Tibial nerve (tissue), 4 donors: ENCODE data around the gene NEDD4. TPM values are rescaled to one million over a fixed set of nuclear protein-coding genes. Genes with fewer than 3 reads are reported as not detected.
"Not testable (repeated sequence)": the region's sequence is repeated elsewhere in the genome, so short reads cannot be mapped to it uniquely, and the experiment has no call there.

ENCODE experiments used
- DNase-seq, 2 donors: peaks; one replicate each; pipeline ENCODE4 v3.0.0-alpha.2; 2019; ENCODE audit warnings: low spot score in 2 of 2
- H3K27ac ChIP-seq, 4 donors: fragments of 200-600 bp; sonication (generic) in 3 of 4; one replicate each; pipeline ENCODE4 v1.5.1; 2017 to 2019; ENCODE audit warnings: mild to moderate bottlenecking in 1 of 4
- H3K27me3 ChIP-seq, 2 donors: fragments of 200-600 bp; sonication (generic) in 1 of 2; one replicate each; pipeline versions ENCODE4 v1.5.1 to v1.6.0; 2017 to 2019
- H3K36me3 ChIP-seq, 3 donors: fragments of 200-600 bp; sonication (generic); one replicate each; pipeline ENCODE4 v1.5.1; 2018 to 2019
- H3K4me1 ChIP-seq, 4 donors: fragments of 200-600 bp; sonication (generic) in 3 of 4; one replicate each; pipeline ENCODE4 v1.5.1; 2017 to 2019
- H3K4me3 ChIP-seq, 4 donors: fragments of 200-600 bp; sonication (generic) in 3 of 4; one replicate each; pipeline ENCODE4 v1.5.1; 2017 to 2019; ENCODE audit warnings: mild to moderate bottlenecking in 1 of 4, moderate library complexity in 1 of 4
- H3K9me3 ChIP-seq, 4 donors: fragments of 200-600 bp; sonication (generic) in 3 of 4; one replicate each; pipeline ENCODE4 v1.5.1; 2017 to 2019
- CTCF ChIP-seq, 5 experiments: fragments of 200-600 bp in 3 of 5; fragments of 450-650 bp in 2 of 5; sonication (generic) in 3 of 5; IDR thresholded peaks; one replicate each; pipeline ENCODE4 v1.5.1; 2016 to 2019; ENCODE audit warnings: antibody characterized with exemption in 5 of 5, mild to moderate bottlenecking in 3 of 5, moderate library complexity in 2 of 5
- EP300 ChIP-seq, 2 donors: sonication (generic); formaldehyde crosslinking; IDR thresholded peaks; one replicate each; pipeline ENCODE4 v1.6.1; 2017; ENCODE audit warnings: antibody characterized with exemption in 2 of 2, mild to moderate bottlenecking in 1 of 2
- POLR2A ChIP-seq, 2 donors: fragments of 450-650 bp; IDR thresholded peaks; one replicate each; pipeline ENCODE4 v1.6.1; 2017; ENCODE audit warnings: antibody characterized with exemption in 2 of 2, mild to moderate bottlenecking in 2 of 2, moderate library complexity in 2 of 2
- WGBS, 2 donors: methylation state at CpG; one replicate each; pipeline ENCODE4 v1.1.5; 2018; 5-methylcytosine and 5-hydroxymethylcytosine counted together
- total RNA-seq, 4 donors: library from RNA; depleted of rRNA; stranded (reverse); fragments of >200 nt; gene quantifications; one replicate each; pipeline ENCODE4 v1.1.0, GENCODE V29; 2016

Gene NEDD4
- total RNA-seq, 4 donors from 2014 or later, result 8.4 to 12.9 (median 12.2) TPM

- peak; percentile 16 to 67 for DNase-seq
- no peak overlapping the region for H3K4me3 ChIP-seq
- H3K4me1 ChIP-seq, result no peaks in the 10 kb centered on the region
- no peaks in the 10 kb centered on the region for H3K36me3 ChIP-seq
- no peaks in the 10 kb centered on the region for H3K27me3 ChIP-seq
- no peaks in the 10 kb centered on the region for H3K9me3 ChIP-seq
- TF ChIP-seq CTCF (IDR thresholded peaks at IDR 0.05) (peak in 4 of 5 experiments; percentile 20 to 38 (median 26)), POLR2A (IDR thresholded peaks at IDR 0.05) (no peak)
- no peak overlapping the region for H3K27ac ChIP-seq
- 85 to 86% methylated on average over 8 of the region's 8 CpGs for WGBS, 2 donors
Measured at GRCh38 chr15:55789066-55789660, 204.2 kb downstream of the NEDD4 start.

DNA sequence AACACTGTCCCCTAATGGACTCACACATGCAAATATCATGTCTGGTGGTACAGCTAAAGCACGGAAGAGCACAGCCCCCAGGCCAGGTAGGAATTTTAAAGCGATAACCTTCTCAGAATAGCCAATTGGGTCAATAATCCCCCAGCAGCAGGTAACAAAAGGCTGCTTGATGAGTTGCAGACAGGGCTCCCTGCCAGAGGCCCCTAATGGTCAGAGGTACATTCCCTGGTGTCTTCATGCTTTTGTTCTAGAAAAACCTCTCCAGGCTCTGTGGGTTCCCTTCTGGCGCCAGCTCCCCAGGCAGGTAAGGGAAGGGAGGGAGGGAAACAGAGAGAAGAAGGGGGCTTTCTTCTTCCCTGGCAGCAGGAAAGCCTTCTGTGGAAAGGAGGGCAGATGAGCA lies 207.1 kb downstream of the NEDD4 start:
- Histone ChIP-seq H3K27me3 (no peaks in the 10 kb centered on the region), H3K36me3 (no peaks in the 10 kb centered on the region), H3K4me1 (no peaks in the 10 kb centered on the region), H3K9me3 (no peaks in the 10 kb centered on the region), H3K27ac (no peak overlapping the region), H3K4me3 (no peak overlapping the region)
- DNase-seq, result no peak
- 75 to 85% methylated on average over 3 of the region's 3 CpGs for WGBS, 2 donors
- TF ChIP-seq EP300 (IDR thresholded peaks at IDR 0.05) (no peak), POLR2A (IDR thresholded peaks at IDR 0.05) (no peak), CTCF (IDR thresholded peaks at IDR 0.05) (no peak)

DNA sequence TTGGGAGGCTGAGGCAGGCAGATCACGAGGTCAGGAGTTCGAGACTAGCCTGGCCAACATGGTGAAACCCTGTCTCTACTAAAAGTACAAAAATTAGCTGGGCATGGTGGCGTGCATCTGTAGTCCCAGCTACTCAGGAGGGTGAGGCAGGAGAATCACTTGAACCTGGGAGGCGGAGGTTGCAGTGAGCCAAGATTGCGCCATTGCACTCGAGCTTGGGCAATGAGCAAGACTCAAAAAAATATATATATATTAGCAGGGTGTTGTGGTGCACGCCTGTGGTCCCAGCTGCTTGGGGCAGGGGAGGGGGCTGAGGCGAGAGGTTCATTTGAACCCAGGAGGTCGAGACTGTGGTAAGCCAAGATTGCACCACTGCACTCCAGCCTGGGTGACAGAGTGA lies 207.8 kb downstream of the NEDD4 start:
- H3K36me3 ChIP-seq, H3K27ac ChIP-seq, H3K4me3 ChIP-seq, H3K4me1 ChIP-seq, DNase-seq, H3K27me3 ChIP-seq, H3K9me3 ChIP-seq: not testable (repeated sequence)
- WGBS, 2 donors, result 88 to 89% methylated on average over 9 of the region's 9 CpGs

- H3K4me3 ChIP-seq, result no peak overlapping the region
- no peak overlapping the region for H3K27ac ChIP-seq
- no peak for DNase-seq
- no peak for TF ChIP-seq CTCF (IDR thresholded peaks at IDR 0.05)
- H3K4me1 ChIP-seq, result no peaks in the 10 kb centered on the region
- no peaks in the 10 kb centered on the region for H3K36me3 ChIP-seq
- no peaks in the 10 kb centered on the region for H3K27me3 ChIP-seq
- peaks cover 0 to 8% (median 0%) of the 10 kb centered on the region in 4 donors for H3K9me3 ChIP-seq
Measured at GRCh38 chr15:55784286-55784685, 209.1 kb downstream of the NEDD4 start.

DNA sequence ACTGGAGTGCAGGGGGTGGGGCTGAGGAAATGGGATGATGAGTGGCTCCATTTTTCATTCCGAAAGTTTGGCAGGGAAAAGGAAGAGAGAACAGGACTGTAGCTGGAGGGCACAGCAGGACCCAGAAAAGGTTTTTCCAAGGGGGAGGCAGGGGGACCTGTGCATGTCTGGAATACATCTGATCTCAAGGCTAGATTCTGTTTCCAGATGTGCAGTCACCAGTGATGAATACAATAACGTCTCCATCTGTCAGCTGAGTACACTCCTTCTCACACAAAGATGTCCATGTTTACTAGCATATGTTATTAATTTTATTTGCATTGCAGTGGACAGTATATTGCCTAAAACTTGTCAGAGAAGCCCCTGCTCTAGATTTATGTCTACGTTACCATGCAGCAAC lies 210.5 kb downstream of the NEDD4 start:
- Histone ChIP-seq H3K4me1 (no peaks in the 10 kb centered on the region), H3K27me3 (no peaks in the 10 kb centered on the region), H3K27ac (no peak overlapping the region), H3K4me3 (no peak overlapping the region), H3K36me3 (no peaks in the 10 kb centered on the region), H3K9me3 (peaks cover 0 to 8% (median 0%) of the 10 kb centered on the region in 4 donors)
- no peak for TF ChIP-seq EP300 (IDR thresholded peaks at IDR 0.05)
- TF ChIP-seq CTCF (IDR thresholded peaks at IDR 0.05), result no peak
- no peak for TF ChIP-seq POLR2A (IDR thresholded peaks at IDR 0.05)
- no peak for DNase-seq
- 43 to 52% methylated on average over 3 of the region's 3 CpGs for WGBS, 2 donors

- H3K36me3 ChIP-seq, result no peaks in the 10 kb centered on the region
- 54 to 68% methylated on average over 1 to 2 of the region's 2 CpGs for WGBS, 2 donors
- DNase-seq, result no peak
- no peak overlapping the region for H3K4me3 ChIP-seq
- H3K27me3 ChIP-seq, result no peaks in the 10 kb centered on the region
- no peak overlapping the region for H3K27ac ChIP-seq
- TF ChIP-seq CTCF (IDR thresholded peaks at IDR 0.05) (no peak), POLR2A (IDR thresholded peaks at IDR 0.05) (no peak), EP300 (IDR thresholded peaks at IDR 0.05) (no peak)
- H3K4me1 ChIP-seq, result no peaks in the 10 kb centered on the region
- H3K9me3 ChIP-seq, result peaks cover 0 to 8% (median 0%) of the 10 kb centered on the region in 4 donors
Measured at GRCh38 chr15:55780292-55780691, 213.1 kb downstream of the NEDD4 start.
